Measurements from ENCODE around the gene ZNF213. TPM values are rescaled to one million over a fixed set of nuclear protein-coding genes. Genes with fewer than 3 reads are reported as not detected.
A peak's percentile ranks its signal among the peaks of the same experiment; 100 is the strongest.

Gene ZNF213
- total and polyA plus RNA-seq, 2 experiments from 2014 or later = 3.4 to 4.0 TPM

GRCh38 chr16:3120435-3120834, 14.4 kb upstream of the ZNF213 start:
- no peak for TF ChIP-seq CTCF (IDR thresholded peaks at IDR 0.05; ENCODE audit: poor library complexity)
- TF ChIP-seq EZH2phosphoT487 (IDR thresholded peaks at IDR 0.05; ENCODE audit: low read depth, severe bottlenecking, unreplicated experiment) = no peak
- TF ChIP-seq EZH2 (IDR thresholded peaks at IDR 0.05; ENCODE audit: borderline replicate concordance) = no peak
- no peaks in the 10 kb centered on the region for H3K9me2 ChIP-seq (replicated peaks; ENCODE audit: insufficient read depth)
- peaks cover 4% of the 10 kb centered on the region for H3K4me1 ChIP-seq (ENCODE audit: insufficient read depth)
- no peak for DNase-seq (ENCODE audit: low spot score)
- H3K9me3 ChIP-seq (ENCODE audit: low read depth) = no peaks in the 10 kb centered on the region
- H3K27ac ChIP-seq = no peak overlapping the region
- peaks cover 3% of the 10 kb centered on the region for H3K79me2 ChIP-seq
- no peak overlapping the region for H3K4me2 ChIP-seq
- H2AFZ ChIP-seq = no peak overlapping the region
- no peaks in the 10 kb centered on the region for H4K20me1 ChIP-seq (ENCODE audit: insufficient read depth, poor library complexity, severe bottlenecking)
- no peaks in the 10 kb centered on the region for H3K36me3 ChIP-seq (replicated peaks; ENCODE audit: insufficient read depth, low read depth)
- no peaks in the 10 kb centered on the region for H3K27me3 ChIP-seq
- no peak overlapping the region for H3K4me3 ChIP-seq
- WGBS (ENCODE audit: low lambda C conversion rate, missing lambda C conversion rate) = 97% methylated on average over 11 of the region's 16 CpGs

GRCh38 chr16:3121851-3122467, 12.9 kb upstream of the ZNF213 start:
- TF ChIP-seq EZH2 (IDR thresholded peaks at IDR 0.05; ENCODE audit: borderline replicate concordance) = no peak
- no peak for TF ChIP-seq EZH2phosphoT487 (IDR thresholded peaks at IDR 0.05; ENCODE audit: low read depth, severe bottlenecking, unreplicated experiment)
- TF ChIP-seq CTCF (IDR thresholded peaks at IDR 0.05; ENCODE audit: poor library complexity) = no peak
- 92% methylated on average over 6 of the region's 7 CpGs for WGBS (ENCODE audit: low lambda C conversion rate, missing lambda C conversion rate)
- no peaks in the 10 kb centered on the region for H3K9me3 ChIP-seq (ENCODE audit: low read depth)

GRCh38 chr16:3122926-3123570, 11.8 kb upstream of the ZNF213 start:
- Histone ChIP-seq H3K4me1 (ENCODE audit: insufficient read depth) (peaks cover 4% of the 10 kb centered on the region), H4K20me1 (ENCODE audit: insufficient read depth, poor library complexity, severe bottlenecking) (no peaks in the 10 kb centered on the region), H3K27ac (no peak overlapping the region), H3K27me3 (no peaks in the 10 kb centered on the region), H3K9me2 (replicated peaks; ENCODE audit: insufficient read depth) (no peaks in the 10 kb centered on the region), H3K36me3 (replicated peaks; ENCODE audit: insufficient read depth, low read depth) (no peaks in the 10 kb centered on the region), H3K4me2 (peak overlapping the region; percentile 86), H3K79me2 (peaks cover 3% of the 10 kb centered on the region), H3K9me3 (ENCODE audit: low read depth) (no peaks in the 10 kb centered on the region), H2AFZ (no peak overlapping the region), H3K4me3 (no peak overlapping the region)
- no peak for DNase-seq (ENCODE audit: low spot score)
- TF ChIP-seq CTCF (IDR thresholded peaks at IDR 0.05; ENCODE audit: poor library complexity) (no peak), EZH2 (IDR thresholded peaks at IDR 0.05; ENCODE audit: borderline replicate concordance) (no peak), EZH2phosphoT487 (IDR thresholded peaks at IDR 0.05; ENCODE audit: low read depth, severe bottlenecking, unreplicated experiment) (no peak)
- WGBS (ENCODE audit: low lambda C conversion rate, missing lambda C conversion rate) = 83% methylated on average over 8 of the region's 8 CpGs

More at GRCh38 chr16:3121851-3122467, 12.9 kb upstream of the ZNF213 start:
- Histone ChIP-seq H2AFZ (no peak overlapping the region), H3K36me3 (replicated peaks; ENCODE audit: insufficient read depth, low read depth) (no peaks in the 10 kb centered on the region), H3K4me1 (ENCODE audit: insufficient read depth) (peaks cover 4% of the 10 kb centered on the region), H3K27ac (no peak overlapping the region), H3K79me2 (peaks cover 3% of the 10 kb centered on the region), H4K20me1 (ENCODE audit: insufficient read depth, poor library complexity, severe bottlenecking) (no peaks in the 10 kb centered on the region), H3K4me3 (no peak overlapping the region), H3K9me2 (replicated peaks; ENCODE audit: insufficient read depth) (no peaks in the 10 kb centered on the region), H3K27me3 (no peaks in the 10 kb centered on the region), H3K4me2 (no peak overlapping the region)
- DNase-seq (ENCODE audit: low spot score) = no peak
